ENCODE data around the gene ACTR2. TPM values are rescaled to one million over a fixed set of nuclear protein-coding genes. Genes with fewer than 3 reads are reported as not detected.
A peak's percentile ranks its signal among the peaks of the same experiment; 100 is the strongest.

ACTR2 gene
- total and polyA plus RNA-seq, 8 donors, result 16.8 to 187 (median 59.4) TPM

GRCh38 chr2:65199166-65199565, 28.5 kb upstream of the ACTR2 start:
- no peaks in the 10 kb centered on the region for H3K4me1 ChIP-seq
- H3K27ac ChIP-seq, result no peak overlapping the region
- no peak for TF ChIP-seq POLR2AphosphoS5 (IDR thresholded peaks at IDR 0.05)
- TF ChIP-seq EP300 (IDR thresholded peaks at IDR 0.05), result no peak
- TF ChIP-seq, protein P1, sequence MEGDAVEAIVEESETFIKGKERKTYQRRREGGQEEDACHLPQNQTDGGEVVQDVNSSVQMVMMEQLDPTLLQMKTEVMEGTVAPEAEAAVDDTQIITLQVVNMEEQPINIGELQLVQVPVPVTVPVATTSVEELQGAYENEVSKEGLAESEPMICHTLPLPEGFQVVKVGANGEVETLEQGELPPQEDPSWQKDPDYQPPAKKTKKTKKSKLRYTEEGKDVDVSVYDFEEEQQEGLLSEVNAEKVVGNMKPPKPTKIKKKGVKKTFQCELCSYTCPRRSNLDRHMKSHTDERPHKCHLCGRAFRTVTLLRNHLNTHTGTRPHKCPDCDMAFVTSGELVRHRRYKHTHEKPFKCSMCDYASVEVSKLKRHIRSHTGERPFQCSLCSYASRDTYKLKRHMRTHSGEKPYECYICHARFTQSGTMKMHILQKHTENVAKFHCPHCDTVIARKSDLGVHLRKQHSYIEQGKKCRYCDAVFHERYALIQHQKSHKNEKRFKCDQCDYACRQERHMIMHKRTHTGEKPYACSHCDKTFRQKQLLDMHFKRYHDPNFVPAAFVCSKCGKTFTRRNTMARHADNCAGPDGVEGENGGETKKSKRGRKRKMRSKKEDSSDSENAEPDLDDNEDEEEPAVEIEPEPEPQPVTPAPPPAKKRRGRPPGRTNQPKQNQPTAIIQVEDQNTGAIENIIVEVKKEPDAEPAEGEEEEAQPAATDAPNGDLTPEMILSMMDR (IDR thresholded peaks at IDR 0.05), result no peak
- TF ChIP-seq POLR2A (IDR thresholded peaks at IDR 0.05), result no peak
- intact Hi-C loops (cut with DNase I; ENCODE audit: low total_unique reads), result no loop called here
- H3K4me3 ChIP-seq, result no peak overlapping the region
- no peaks in the 10 kb centered on the region for H3K36me3 ChIP-seq
- WGBS, 5 donors, result 66 to 88% (median 80%) methylated on average over 2 of the region's 2 CpGs
- no peaks in the 10 kb centered on the region for H3K27me3 ChIP-seq
- no peaks in the 10 kb centered on the region for H3K9me3 ChIP-seq
- no peak for DNase-seq

- intact Hi-C loops (cut with DNase I; ENCODE audit: low total_unique reads), result no loop called here
- TF ChIP-seq, protein P1 (IDR thresholded peaks at IDR 0.05), result no peak
- TF ChIP-seq POLR2AphosphoS5 (IDR thresholded peaks at IDR 0.05) (no peak), EP300 (IDR thresholded peaks at IDR 0.05) (no peak), POLR2A (IDR thresholded peaks at IDR 0.05) (no peak)
- Histone ChIP-seq H3K27ac (no peak overlapping the region), H3K9me3 (no peaks in the 10 kb centered on the region), H3K4me3 (no peak overlapping the region), H3K4me1 (no peaks in the 10 kb centered on the region), H3K27me3 (no peaks in the 10 kb centered on the region), H3K36me3 (no peaks in the 10 kb centered on the region)
- no peak for DNase-seq
- 72 to 97% (median 82%) methylated on average over 3 of the region's 3 CpGs for WGBS, 5 donors
These were observed 27.7 kb upstream of the ACTR2 start for GRCh38 chr2:65199891-65200290.

DNA sequence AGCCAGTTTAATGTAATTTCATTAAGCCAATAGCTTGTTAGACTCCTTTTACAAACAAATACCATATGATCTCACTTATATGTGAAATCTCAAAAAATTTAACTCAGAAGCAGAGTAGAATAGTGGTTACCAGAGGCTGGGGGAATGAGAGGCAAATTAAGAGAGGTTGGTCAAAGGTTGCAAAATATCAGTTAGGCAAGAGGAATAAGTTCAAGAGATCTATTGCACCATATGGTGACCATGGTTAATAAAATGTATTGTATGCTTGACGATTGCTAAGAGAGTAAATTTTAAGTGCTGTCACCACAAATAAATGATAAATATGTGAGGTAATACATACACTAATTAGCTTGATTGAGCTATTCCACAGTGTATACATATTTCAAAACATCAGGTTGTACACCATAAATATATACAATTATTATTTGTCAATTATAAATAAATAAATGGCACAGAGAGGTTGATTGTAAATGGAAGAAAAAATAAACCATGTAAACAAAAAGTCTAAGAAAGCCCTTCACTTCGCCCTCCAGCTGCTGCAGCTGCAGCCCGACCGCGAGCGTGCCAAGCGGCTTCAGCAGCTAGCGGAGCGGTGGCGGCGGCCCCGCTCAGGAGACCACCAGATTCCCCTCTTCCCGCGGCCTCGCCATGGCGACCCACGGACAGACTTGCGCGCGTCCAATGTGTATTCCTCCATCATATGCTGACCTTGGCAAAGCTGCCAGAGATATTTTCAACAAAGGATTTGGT, 23.0 kb upstream of the ACTR2 start:
- peak; percentile 29 to 58 for DNase-seq
- no peak overlapping the region for H3K27ac ChIP-seq
- no peaks in the 10 kb centered on the region for H3K4me1 ChIP-seq
- intact Hi-C loops (cut with DNase I; ENCODE audit: low total_unique reads), result no loop called here
- 90 to 94% (median 92%) methylated on average over 20 of the region's 20 CpGs for WGBS, 5 donors
- no peaks in the 10 kb centered on the region for H3K36me3 ChIP-seq
- TF ChIP-seq EP300 (IDR thresholded peaks at IDR 0.05) (no peak), POLR2A (IDR thresholded peaks at IDR 0.05) (no peak), POLR2AphosphoS5 (IDR thresholded peaks at IDR 0.05) (no peak)
- TF ChIP-seq, protein P1 (IDR thresholded peaks at IDR 0.05), result no peak
- no peak overlapping the region for H3K4me3 ChIP-seq
- no peaks in the 10 kb centered on the region for H3K9me3 ChIP-seq
- no peaks in the 10 kb centered on the region for H3K27me3 ChIP-seq

GRCh38 chr2:65212115-65212514, 15.5 kb upstream of the ACTR2 start:
- DNase-seq, result no peak
- Histone ChIP-seq H3K27me3 (no peaks in the 10 kb centered on the region), H3K27ac (no peak overlapping the region), H3K4me3 (no peak overlapping the region), H3K36me3 (no peaks in the 10 kb centered on the region), H3K9me3 (no peaks in the 10 kb centered on the region), H3K4me1 (no peaks in the 10 kb centered on the region)
- intact Hi-C loops (cut with DNase I; ENCODE audit: low total_unique reads), result no loop called here
- 80 to 89% (median 89%) methylated on average over 2 to 3 of the region's 3 CpGs for WGBS, 5 donors
- TF ChIP-seq POLR2AphosphoS5 (IDR thresholded peaks at IDR 0.05) (no peak), POLR2A (IDR thresholded peaks at IDR 0.05) (no peak), EP300 (IDR thresholded peaks at IDR 0.05) (no peak)
- TF ChIP-seq, protein P1 (IDR thresholded peaks at IDR 0.05), result no peak
